Measurements from ENCODE around the gene ZNF212. TPM values are rescaled to one million over a fixed set of nuclear protein-coding genes. Genes with fewer than 3 reads are reported as not detected.

Gene ZNF212
- polyA plus RNA-seq, 3 donors from 2014 or later, result 1.3 to 10.7 (median 3.7) TPM

GRCh38 chr7:149207324-149208035, 32.0 kb upstream of the ZNF212 start:
- DNase-seq, result no peak
- H3K4me1 Mint-ChIP-seq, result peaks cover 10 to 18% of the 10 kb centered on the region in 2 donors
- no peak overlapping the region for H3K4me3 Mint-ChIP-seq
- no peaks in the 10 kb centered on the region for H3K9me3 Mint-ChIP-seq
- H3K27me3 Mint-ChIP-seq (ENCODE audit: low read depth in 3 of 3), result peaks cover 0 to 3% (median 0%) of the 10 kb centered on the region in 3 donors
- peaks cover 30 to 59% (median 39%) of the 10 kb centered on the region in 3 donors for H3K36me3 Mint-ChIP-seq
- H3K27ac Mint-ChIP-seq, result no peak overlapping the region

DNA sequence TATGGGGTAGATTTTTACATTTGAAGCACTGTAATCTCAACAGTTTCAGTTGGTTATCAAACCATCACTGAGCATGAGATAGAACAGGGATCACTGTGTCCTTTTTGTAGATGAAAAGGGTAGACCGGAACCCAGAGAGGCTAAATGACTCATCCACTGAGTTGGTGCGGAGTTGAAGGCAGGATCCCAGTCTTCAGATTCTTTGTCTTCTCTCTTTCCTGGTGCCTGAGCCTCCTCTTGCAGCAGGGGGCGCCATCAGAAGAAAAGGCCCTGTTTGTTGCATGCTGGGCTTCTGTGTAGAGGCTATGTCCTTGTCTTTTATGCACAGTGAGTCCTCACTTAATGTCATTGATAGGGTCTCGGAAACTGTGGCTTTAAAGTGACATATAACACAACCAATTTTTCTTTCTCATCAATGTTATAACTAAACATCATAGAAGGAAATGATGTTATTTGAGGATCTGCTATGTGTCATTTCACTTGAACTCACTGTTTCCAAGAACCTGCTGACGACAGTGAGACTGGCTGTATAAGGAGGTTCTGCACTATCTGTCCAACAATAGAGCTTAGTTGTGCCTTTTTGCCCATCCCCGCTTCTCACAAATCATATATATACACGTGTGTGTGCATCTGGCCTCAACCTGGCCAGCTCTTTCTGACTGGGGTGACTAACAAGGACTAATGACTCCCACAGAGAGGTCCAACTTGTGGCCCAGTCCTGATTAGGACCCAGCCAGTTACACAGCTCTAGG, 29.8 kb upstream of the ZNF212 start:
- Mint-ChIP-seq H3K36me3 (peaks cover 25 to 52% (median 33%) of the 10 kb centered on the region in 3 donors), H3K27ac (peak overlapping the region in 2 of 6 donors; percentile 69 to 77), H3K4me1 (no peaks in the 10 kb centered on the region), H3K9me3 (no peaks in the 10 kb centered on the region), H3K4me3 (no peak overlapping the region), H3K27me3 (ENCODE audit: low read depth in 3 of 3) (peaks cover 0 to 5% (median 0%) of the 10 kb centered on the region in 3 donors)
- peak; percentile 21 to 27 (median 24) for DNase-seq

DNA sequence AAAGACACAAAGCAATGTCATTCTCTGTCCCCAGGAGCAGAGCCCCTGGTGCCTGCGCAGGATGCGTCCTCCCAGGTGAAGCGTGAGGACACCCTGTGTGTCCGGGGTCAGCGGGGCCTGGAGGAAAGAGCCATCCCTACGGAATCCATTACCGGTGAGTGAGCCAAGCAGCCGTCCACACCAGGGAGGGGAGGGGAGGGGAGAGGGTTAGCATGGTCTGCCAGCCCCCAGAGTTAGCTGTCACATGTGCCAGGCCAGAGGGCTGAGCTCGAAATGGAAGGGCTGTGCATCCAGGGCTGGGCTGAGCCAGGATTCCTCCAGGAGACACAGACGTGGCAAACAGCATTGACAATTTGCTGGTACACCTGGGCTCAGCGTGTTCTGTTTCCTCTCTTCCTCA, 28.9 kb upstream of the ZNF212 start:
- no peaks in the 10 kb centered on the region for H3K4me1 Mint-ChIP-seq
- no peaks in the 10 kb centered on the region for H3K9me3 Mint-ChIP-seq
- H3K27ac Mint-ChIP-seq, result no peak overlapping the region
- peaks cover 25 to 50% (median 32%) of the 10 kb centered on the region in 3 donors for H3K36me3 Mint-ChIP-seq
- no peak for DNase-seq
- H3K4me3 Mint-ChIP-seq, result no peak overlapping the region
- H3K27me3 Mint-ChIP-seq (ENCODE audit: low read depth in 3 of 3), result peaks cover 0 to 3% (median 0%) of the 10 kb centered on the region in 3 donors

GRCh38 chr7:149214020-149214720, 25.3 kb upstream of the ZNF212 start:
- Mint-ChIP-seq H3K27me3 (ENCODE audit: low read depth in 3 of 3) (peaks cover 0 to 3% (median 2%) of the 10 kb centered on the region in 3 donors), H3K4me3 (no peak overlapping the region), H3K4me1 (no peaks in the 10 kb centered on the region), H3K36me3 (peaks cover 26 to 45% (median 34%) of the 10 kb centered on the region in 3 donors), H3K9me3 (no peaks in the 10 kb centered on the region), H3K27ac (peak overlapping the region in 2 of 6 donors; percentile 8 to 64)
- no peak for DNase-seq

GRCh38 chr7:149216402-149216801, 23.0 kb upstream of the ZNF212 start:
- Mint-ChIP-seq H3K9me3 (no peaks in the 10 kb centered on the region), H3K4me1 (no peaks in the 10 kb centered on the region), H3K4me3 (no peak overlapping the region), H3K27me3 (ENCODE audit: low read depth in 3 of 3) (peaks cover 0 to 3% (median 2%) of the 10 kb centered on the region in 3 donors), H3K36me3 (peaks cover 18 to 43% (median 29%) of the 10 kb centered on the region in 3 donors), H3K27ac (peak overlapping the region in 1 of 6 donors; percentile 55)
- no peak for DNase-seq

GRCh38 chr7:149217570-149217969, 21.9 kb upstream of the ZNF212 start:
- Mint-ChIP-seq H3K4me1 (no peaks in the 10 kb centered on the region), H3K27ac (peak overlapping the region in 1 of 6 donors; percentile 21), H3K27me3 (ENCODE audit: low read depth in 3 of 3) (peaks cover 0 to 4% (median 2%) of the 10 kb centered on the region in 3 donors), H3K9me3 (no peaks in the 10 kb centered on the region), H3K36me3 (peaks cover 16 to 40% (median 23%) of the 10 kb centered on the region in 3 donors), H3K4me3 (no peak overlapping the region)
- no peak for DNase-seq

DNA sequence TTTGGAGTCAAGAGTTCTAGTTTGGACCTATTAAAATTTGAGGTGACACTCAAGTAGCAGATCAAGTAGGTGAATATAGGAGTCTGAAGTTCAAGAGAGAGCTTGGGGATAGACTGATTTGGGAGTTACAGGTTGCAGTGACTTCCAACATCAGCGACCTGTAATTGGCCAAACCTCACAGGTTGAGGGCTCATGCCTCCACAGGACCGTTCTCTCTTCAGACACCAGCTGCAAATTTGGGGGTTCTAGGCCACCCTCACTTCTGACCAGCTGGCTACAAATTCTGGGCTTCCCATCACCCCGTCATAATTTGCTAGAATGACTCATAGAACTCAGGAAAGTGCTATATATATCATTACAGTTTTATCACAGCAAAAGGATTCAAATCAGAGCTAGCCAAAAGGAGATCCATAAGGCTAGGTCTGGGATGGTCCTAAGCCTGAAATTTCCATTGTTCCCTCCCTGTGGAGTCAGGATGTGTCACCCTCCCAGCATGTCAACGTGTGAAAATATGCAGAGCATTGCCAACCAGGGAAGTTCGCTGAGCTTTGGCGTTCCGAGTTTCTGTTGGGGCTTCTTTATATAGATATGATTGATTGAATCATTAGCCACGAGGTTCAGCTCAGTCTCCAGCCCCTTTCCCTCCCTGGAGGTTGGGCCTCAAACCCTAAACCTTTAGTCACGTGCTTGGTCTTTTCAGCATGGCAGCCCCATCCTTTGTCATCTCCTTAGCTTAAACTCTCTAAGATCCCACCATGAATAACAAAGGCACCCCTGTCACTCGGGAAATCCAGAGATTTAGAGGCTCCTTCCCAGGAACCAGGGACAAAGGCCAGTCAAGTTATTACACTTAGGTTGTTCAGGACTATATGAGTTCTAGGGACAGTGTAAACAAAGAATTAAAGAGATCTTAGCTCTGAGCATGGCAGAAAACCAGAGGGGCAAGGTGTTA, 20.7 kb upstream of the ZNF212 start:
- no peak for DNase-seq
- peaks cover 13 to 34% (median 23%) of the 10 kb centered on the region in 3 donors for H3K36me3 Mint-ChIP-seq
- no peaks in the 10 kb centered on the region for H3K9me3 Mint-ChIP-seq
- H3K27ac Mint-ChIP-seq, result no peak overlapping the region
- no peaks in the 10 kb centered on the region for H3K4me1 Mint-ChIP-seq
- H3K4me3 Mint-ChIP-seq, result no peak overlapping the region
- peaks cover 0 to 4% (median 2%) of the 10 kb centered on the region in 3 donors for H3K27me3 Mint-ChIP-seq (ENCODE audit: low read depth in 3 of 3)

GRCh38 chr7:149220534-149220933, 18.9 kb upstream of the ZNF212 start:
- no peak overlapping the region for H3K4me3 Mint-ChIP-seq
- peaks cover 0 to 4% (median 0%) of the 10 kb centered on the region in 3 donors for H3K27me3 Mint-ChIP-seq (ENCODE audit: low read depth in 3 of 3)
- H3K9me3 Mint-ChIP-seq, result no peaks in the 10 kb centered on the region
- H3K36me3 Mint-ChIP-seq, result peaks cover 13 to 34% (median 23%) of the 10 kb centered on the region in 3 donors
- no peak overlapping the region for H3K27ac Mint-ChIP-seq
- no peak for DNase-seq
- H3K4me1 Mint-ChIP-seq, result no peaks in the 10 kb centered on the region

- Mint-ChIP-seq H3K9me3 (no peaks in the 10 kb centered on the region), H3K4me3 (no peak overlapping the region), H3K27ac (no peak overlapping the region), H3K27me3 (ENCODE audit: low read depth in 3 of 3) (peaks cover 0 to 3% (median 2%) of the 10 kb centered on the region in 3 donors), H3K36me3 (peaks cover 8 to 32% (median 22%) of the 10 kb centered on the region in 3 donors), H3K4me1 (no peaks in the 10 kb centered on the region)
- DNase-seq, result no peak
Observed at GRCh38 chr7:149223176-149223575, 16.3 kb upstream of the ZNF212 start.

DNA sequence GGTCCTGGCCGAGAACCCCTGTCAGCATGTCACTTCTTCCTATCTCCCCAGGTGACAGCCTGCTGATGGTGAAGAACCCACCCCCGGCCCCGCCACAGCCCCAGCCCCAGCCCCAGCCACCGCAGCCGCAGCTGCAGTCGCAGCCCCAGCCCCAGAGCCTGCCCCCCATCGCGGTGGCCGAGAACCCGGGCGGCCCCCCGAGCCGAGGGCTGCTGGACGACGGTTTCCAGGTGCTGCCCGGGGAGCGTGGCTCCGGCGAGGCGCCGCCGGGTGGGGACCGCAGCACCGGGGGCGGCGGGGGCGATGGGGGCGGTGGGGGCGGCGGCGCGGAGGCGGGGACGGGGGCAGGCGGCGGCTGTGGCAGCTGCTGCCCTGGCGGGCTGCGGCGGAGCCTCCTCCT, 15.7 kb upstream of the ZNF212 start:
- Mint-ChIP-seq H3K9me3 (no peaks in the 10 kb centered on the region), H3K4me1 (no peaks in the 10 kb centered on the region), H3K27ac (no peak overlapping the region), H3K36me3 (peaks cover 7 to 28% (median 20%) of the 10 kb centered on the region in 3 donors), H3K27me3 (ENCODE audit: low read depth in 3 of 3) (peaks cover 0 to 2% (median 2%) of the 10 kb centered on the region in 3 donors), H3K4me3 (no peak overlapping the region)
- DNase-seq, result no peak

DNA sequence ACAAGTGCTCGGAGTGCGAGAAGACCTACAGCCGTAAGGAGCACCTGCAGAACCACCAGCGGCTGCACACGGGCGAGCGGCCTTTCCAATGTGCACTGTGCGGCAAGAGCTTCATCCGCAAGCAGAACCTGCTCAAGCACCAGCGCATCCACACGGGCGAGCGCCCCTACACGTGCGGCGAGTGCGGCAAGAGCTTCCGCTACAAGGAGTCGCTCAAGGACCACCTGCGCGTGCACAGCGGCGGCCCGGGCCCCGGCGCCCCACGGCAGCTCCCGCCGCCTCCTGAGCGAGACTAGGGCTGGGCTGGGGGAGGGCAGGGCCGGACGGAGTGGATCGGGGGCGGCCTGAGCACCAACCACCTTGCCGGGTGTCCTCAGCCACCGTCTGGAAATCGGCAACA, 15.1 kb upstream of the ZNF212 start:
- Mint-ChIP-seq H3K4me3 (no peak overlapping the region), H3K27ac (no peak overlapping the region), H3K9me3 (no peaks in the 10 kb centered on the region), H3K27me3 (ENCODE audit: low read depth in 3 of 3) (peaks cover under 1 to 2% (median 2%) of the 10 kb centered on the region in 3 donors), H3K4me1 (no peaks in the 10 kb centered on the region), H3K36me3 (peaks cover 7 to 24% (median 16%) of the 10 kb centered on the region in 3 donors)
- no peak for DNase-seq

DNA sequence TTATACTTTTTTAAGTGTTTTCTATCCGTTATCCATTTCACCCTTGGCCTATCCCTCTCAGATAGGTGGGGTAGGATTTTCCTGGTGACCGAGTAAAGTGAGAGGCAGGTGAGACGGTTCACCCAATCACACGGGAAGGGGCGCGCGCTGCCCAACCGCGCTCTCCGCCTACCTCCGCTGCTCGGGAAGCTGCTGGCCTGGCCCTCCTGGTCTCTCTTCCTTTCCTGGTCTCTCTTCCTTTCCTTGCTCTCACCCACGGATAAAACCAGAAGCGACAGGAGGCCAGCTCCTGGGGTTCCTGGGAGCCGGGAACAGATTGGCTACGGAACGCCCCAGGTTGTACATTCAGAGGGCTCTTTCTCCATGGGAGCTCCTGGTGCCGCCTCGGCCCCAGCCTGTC, 14.3 kb upstream of the ZNF212 start:
- no peaks in the 10 kb centered on the region for H3K4me1 Mint-ChIP-seq
- H3K27ac Mint-ChIP-seq, result no peak overlapping the region
- no peaks in the 10 kb centered on the region for H3K9me3 Mint-ChIP-seq
- peaks cover 4 to 20% (median 13%) of the 10 kb centered on the region in 3 donors for H3K36me3 Mint-ChIP-seq
- H3K27me3 Mint-ChIP-seq (ENCODE audit: low read depth in 3 of 3), result peaks cover 2% of the 10 kb centered on the region in 3 donors
- no peak overlapping the region for H3K4me3 Mint-ChIP-seq
- DNase-seq, result no peak

- Mint-ChIP-seq H3K36me3 (peaks cover 4 to 20% (median 13%) of the 10 kb centered on the region in 3 donors), H3K4me1 (no peaks in the 10 kb centered on the region), H3K27ac (no peak overlapping the region), H3K9me3 (no peaks in the 10 kb centered on the region), H3K4me3 (no peak overlapping the region), H3K27me3 (ENCODE audit: low read depth in 3 of 3) (peaks cover 2% of the 10 kb centered on the region in 3 donors)
- no peak for DNase-seq
Observed at GRCh38 chr7:149225656-149226055, 13.8 kb upstream of the ZNF212 start.
